HEK293 (cell line): ENCODE measurements around the gene ADAMTSL4.

ENCODE experiments used
- CTCF ChIA-PET: fragments of 350-600 bp; formaldehyde crosslinking; extraction: SDS; loops from one replicate; lab custom pipeline; 2021; ENCODE audit warnings: antibody characterized with exemption; lab: Yijun Ruan, JAX
- POLR2A ChIA-PET: fragments of 300-600 bp; formaldehyde crosslinking; extraction: SDS; loops from one replicate; lab custom pipeline; 2020; ENCODE audit warnings: antibody characterized with exemption, inconsistent platforms; lab: Yijun Ruan, JAX
- H3K27ac ChIP-seq: fragments of 200-500 bp; sonication (Bioruptor generic); 2 replicates; pipeline ENCODE4 v1.5.1; 2014; ENCODE audit warnings: low read depth, low read length, control low read depth, inconsistent platforms; ENCODE audit errors: extremely low read depth
- H3K36me3 ChIP-seq, 2 experiments: fragments of 200-500 bp in 1 of 2; sonication (Bioruptor generic) in 1 of 2; 1 replicate in 1 of 2; 2 replicates in 1 of 2; pipeline ENCODE4 v1.5.1; 2014 to 2017; ENCODE audit warnings: inconsistent platforms in 2 of 2, low read length in 2 of 2; ENCODE audit not compliant: control insufficient read depth in 2 of 2, insufficient read depth in 1 of 2
- H3K4me1 ChIP-seq: fragments of 200-500 bp; sonication (Bioruptor generic); 2 replicates; pipeline ENCODE4 v1.5.1; 2014; ENCODE audit warnings: mild to moderate bottlenecking, low read length, inconsistent platforms; ENCODE audit not compliant: control insufficient read depth, insufficient read depth
- H3K4me3 ChIP-seq: 2 replicates; pipeline ENCODE4 v1.5.1; 2011; ENCODE audit warnings: low read depth, mild to moderate bottlenecking, control low read depth, low read length, moderate library complexity
- H3K9me3 ChIP-seq: fragments of 200-500 bp; sonication (Bioruptor generic); 2 replicates; pipeline ENCODE4 v1.5.1; 2014; ENCODE audit warnings: low read depth, low read length, inconsistent platforms; ENCODE audit not compliant: control insufficient read depth, insufficient read depth
- GLIS2 ChIP-seq: fragments of 450-650 bp; formaldehyde crosslinking; IDR thresholded peaks from 2 replicates; pipeline ENCODE4 v1.5.1; 2016; ENCODE audit warnings: missing biosample characterization, missing genetic modification characterization
- KLF1 ChIP-seq: fragments of 450-650 bp; formaldehyde crosslinking; IDR thresholded peaks from 2 replicates; pipeline ENCODE4 v1.5.1; 2016; ENCODE audit warnings: missing biosample characterization, missing genetic modification characterization
- KLF17 ChIP-seq: fragments of 450-650 bp; formaldehyde crosslinking; IDR thresholded peaks from 2 replicates; pipeline ENCODE4 v1.5.1; 2016; ENCODE audit warnings: missing biosample characterization, missing genetic modification characterization
- KLF7 ChIP-seq: fragments of 450-650 bp; formaldehyde crosslinking; IDR thresholded peaks from 2 replicates; pipeline ENCODE4 v1.5.1; 2016; ENCODE audit warnings: missing biosample characterization, missing genetic modification characterization, borderline replicate concordance
- ZNF10 ChIP-seq: fragments of 450-650 bp; formaldehyde crosslinking; IDR thresholded peaks from 2 replicates; pipeline ENCODE4 v1.5.1; 2017; ENCODE audit warnings: missing biosample characterization, missing genetic modification characterization
- ZNF146 ChIP-seq: fragments of 450-650 bp; formaldehyde crosslinking; IDR thresholded peaks from 2 replicates; pipeline ENCODE4 v1.5.1; 2016; ENCODE audit warnings: missing biosample characterization, missing genetic modification characterization
- ZNF24 ChIP-seq: fragments of 450-650 bp; formaldehyde crosslinking; IDR thresholded peaks from 2 replicates; pipeline ENCODE4 v1.5.1; 2016; ENCODE audit warnings: missing biosample characterization, missing genetic modification characterization
- ZNF449 ChIP-seq: fragments of 450-650 bp; formaldehyde crosslinking; IDR thresholded peaks from 2 replicates; pipeline ENCODE4 v1.5.1; 2017; ENCODE audit warnings: missing biosample characterization, mild to moderate bottlenecking, missing genetic modification characterization, moderate library complexity
- ZNF529 ChIP-seq: fragments of 450-650 bp; formaldehyde crosslinking; IDR thresholded peaks from 2 replicates; pipeline ENCODE4 v1.5.1; 2017; ENCODE audit warnings: missing genetic modification characterization, missing biosample characterization; ENCODE audit not compliant: insufficient replicate concordance
- ZNF624 ChIP-seq: fragments of 450-650 bp; formaldehyde crosslinking; IDR thresholded peaks from 2 replicates; pipeline ENCODE4 v1.5.1; 2017; ENCODE audit warnings: missing biosample characterization, missing genetic modification characterization
- ZNF837 ChIP-seq: fragments of 450-650 bp; formaldehyde crosslinking; IDR thresholded peaks from 2 replicates; pipeline ENCODE4 v1.5.1; 2016; ENCODE audit warnings: missing biosample characterization, missing genetic modification characterization
- TF ChIP-seq, protein P1 (sequence below): fragments of 450-650 bp; formaldehyde crosslinking; conservative IDR thresholded peaks from 2 replicates; pipeline ENCODE4 v1.5.1; 2016; ENCODE audit warnings: low read depth, missing biosample characterization, missing genetic modification characterization
- TF ChIP-seq, protein P2 (sequence below): fragments of 450-650 bp; formaldehyde crosslinking; IDR thresholded peaks from 2 replicates; pipeline ENCODE4 v1.5.1; 2016; ENCODE audit warnings: missing biosample characterization, missing genetic modification characterization

Gene ADAMTSL4

DNA sequence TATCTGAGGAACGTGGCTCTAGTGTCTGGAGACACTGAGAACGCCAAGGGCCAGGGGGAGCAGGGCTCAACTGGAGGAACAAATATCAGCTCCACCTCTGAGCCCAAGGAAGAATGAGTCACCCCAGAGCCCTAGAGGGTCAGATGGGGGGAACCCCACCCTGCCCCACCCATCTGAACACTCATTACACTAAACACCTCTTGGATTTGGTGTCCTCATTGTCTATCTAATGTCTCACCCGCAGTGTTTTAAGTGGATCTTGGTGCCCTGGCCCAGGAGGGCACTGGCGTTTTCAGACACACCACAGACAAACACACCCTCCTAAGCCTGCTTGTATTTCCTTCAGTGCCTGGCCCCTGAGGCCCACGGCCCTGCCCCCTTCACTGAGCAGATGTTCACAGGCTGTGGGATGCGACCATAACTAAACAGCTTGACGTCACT lies 35.8 kb upstream of the ADAMTSL4 start:
- H3K9me3 ChIP-seq = no peaks in the 10 kb centered on the region
- no peak for TF ChIP-seq ZNF449 (tag by site-specific recombination)
- peak; percentile 76 for TF ChIP-seq KLF1
- 0 out of 2 replicates have a peak, but pooled peaks have one; percentile 27 for TF ChIP-seq KLF17 (tag by site-specific recombination)
- H3K4me3 ChIP-seq = no peak overlapping the region
- H3K27ac ChIP-seq = no peak overlapping the region
- H3K36me3 ChIP-seq = peaks cover 0 to 20% of the 10 kb centered on the region in 2 experiments; a peak in 2 of 3 replicates
- ChIA-PET POLR2A (no interaction called here), CTCF (no interaction called here)
- H3K4me1 ChIP-seq = no peaks in the 10 kb centered on the region

DNA sequence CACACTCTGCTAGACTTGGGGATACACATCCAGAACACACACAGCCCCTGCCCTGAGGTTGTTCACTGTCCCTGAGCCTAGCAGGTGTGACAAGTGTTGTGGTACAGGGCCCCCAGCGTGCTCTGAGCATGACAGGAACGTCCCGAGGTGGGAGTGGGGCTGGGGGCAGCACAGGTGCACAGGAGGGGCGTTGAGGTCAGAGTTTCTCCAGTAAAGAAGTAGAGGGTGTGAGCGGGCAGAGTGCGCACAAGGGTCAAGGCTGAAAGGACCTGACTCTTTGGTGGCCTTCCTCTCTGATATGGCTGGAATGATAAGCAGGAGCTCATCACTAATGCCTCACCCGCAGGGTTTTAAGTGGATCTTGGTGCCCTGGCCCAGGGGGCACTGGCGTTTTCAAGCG lies 34.9 kb upstream of the ADAMTSL4 start:
- H3K4me3 ChIP-seq = no peak overlapping the region
- ChIA-PET POLR2A (interaction anchor here (0.9 kb wide), 1 partner anchor 115 kb away, joined by 4 read pairs; the partner anchor contains the start of gene ENSA), CTCF (interaction anchor here (0.6 to 0.7 kb wide), 4 partner anchors 16 to 1198 kb away, joined by 3 to 4 read pairs (median 3); no protein-coding TSS in a partner anchor)
- H3K36me3 ChIP-seq = peaks cover 0 to 17% of the 10 kb centered on the region in 2 experiments; a peak in 2 of 3 replicates
- no peaks in the 10 kb centered on the region for H3K4me1 ChIP-seq
- no peaks in the 10 kb centered on the region for H3K9me3 ChIP-seq
- no peak overlapping the region for H3K27ac ChIP-seq
- TF ChIP-seq, protein P1, sequence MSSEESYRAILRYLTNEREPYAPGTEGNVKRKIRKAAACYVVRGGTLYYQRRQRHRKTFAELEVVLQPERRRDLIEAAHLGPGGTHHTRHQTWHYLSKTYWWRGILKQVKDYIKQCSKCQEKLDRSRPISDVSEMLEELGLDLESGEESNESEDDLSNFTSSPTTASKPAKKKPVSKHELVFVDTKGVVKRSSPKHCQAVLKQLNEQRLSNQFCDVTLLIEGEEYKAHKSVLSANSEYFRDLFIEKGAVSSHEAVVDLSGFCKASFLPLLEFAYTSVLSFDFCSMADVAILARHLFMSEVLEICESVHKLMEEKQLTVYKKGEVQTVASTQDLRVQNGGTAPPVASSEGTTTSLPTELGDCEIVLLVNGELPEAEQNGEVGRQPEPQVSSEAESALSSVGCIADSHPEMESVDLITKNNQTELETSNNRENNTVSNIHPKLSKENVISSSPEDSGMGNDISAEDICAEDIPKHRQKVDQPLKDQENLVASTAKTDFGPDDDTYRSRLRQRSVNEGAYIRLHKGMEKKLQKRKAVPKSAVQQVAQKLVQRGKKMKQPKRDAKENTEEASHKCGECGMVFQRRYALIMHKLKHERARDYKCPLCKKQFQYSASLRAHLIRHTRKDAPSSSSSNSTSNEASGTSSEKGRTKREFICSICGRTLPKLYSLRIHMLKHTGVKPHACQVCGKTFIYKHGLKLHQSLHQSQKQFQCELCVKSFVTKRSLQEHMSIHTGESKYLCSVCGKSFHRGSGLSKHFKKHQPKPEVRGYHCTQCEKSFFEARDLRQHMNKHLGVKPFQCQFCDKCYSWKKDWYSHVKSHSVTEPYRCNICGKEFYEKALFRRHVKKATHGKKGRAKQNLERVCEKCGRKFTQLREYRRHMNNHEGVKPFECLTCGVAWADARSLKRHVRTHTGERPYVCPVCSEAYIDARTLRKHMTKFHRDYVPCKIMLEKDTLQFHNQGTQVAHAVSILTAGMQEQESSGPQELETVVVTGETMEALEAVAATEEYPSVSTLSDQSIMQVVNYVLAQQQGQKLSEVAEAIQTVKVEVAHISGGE (tag by site-specific recombination) = no peak
- TF ChIP-seq, protein P2, sequence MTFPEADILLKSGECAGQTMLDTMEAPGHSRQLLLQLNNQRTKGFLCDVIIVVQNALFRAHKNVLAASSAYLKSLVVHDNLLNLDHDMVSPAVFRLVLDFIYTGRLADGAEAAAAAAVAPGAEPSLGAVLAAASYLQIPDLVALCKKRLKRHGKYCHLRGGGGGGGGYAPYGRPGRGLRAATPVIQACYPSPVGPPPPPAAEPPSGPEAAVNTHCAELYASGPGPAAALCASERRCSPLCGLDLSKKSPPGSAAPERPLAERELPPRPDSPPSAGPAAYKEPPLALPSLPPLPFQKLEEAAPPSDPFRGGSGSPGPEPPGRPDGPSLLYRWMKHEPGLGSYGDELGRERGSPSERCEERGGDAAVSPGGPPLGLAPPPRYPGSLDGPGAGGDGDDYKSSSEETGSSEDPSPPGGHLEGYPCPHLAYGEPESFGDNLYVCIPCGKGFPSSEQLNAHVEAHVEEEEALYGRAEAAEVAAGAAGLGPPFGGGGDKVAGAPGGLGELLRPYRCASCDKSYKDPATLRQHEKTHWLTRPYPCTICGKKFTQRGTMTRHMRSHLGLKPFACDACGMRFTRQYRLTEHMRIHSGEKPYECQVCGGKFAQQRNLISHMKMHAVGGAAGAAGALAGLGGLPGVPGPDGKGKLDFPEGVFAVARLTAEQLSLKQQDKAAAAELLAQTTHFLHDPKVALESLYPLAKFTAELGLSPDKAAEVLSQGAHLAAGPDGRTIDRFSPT = no peak
- TF ChIP-seq KLF7 (tag by site-specific recombination) (no peak), ZNF529 (tag by site-specific recombination) (no peak), GLIS2 (tag by site-specific recombination) (no peak), ZNF624 (tag by site-specific recombination) (no peak), ZNF10 (tag by site-specific recombination) (no peak), KLF1 (no peak)

DNA sequence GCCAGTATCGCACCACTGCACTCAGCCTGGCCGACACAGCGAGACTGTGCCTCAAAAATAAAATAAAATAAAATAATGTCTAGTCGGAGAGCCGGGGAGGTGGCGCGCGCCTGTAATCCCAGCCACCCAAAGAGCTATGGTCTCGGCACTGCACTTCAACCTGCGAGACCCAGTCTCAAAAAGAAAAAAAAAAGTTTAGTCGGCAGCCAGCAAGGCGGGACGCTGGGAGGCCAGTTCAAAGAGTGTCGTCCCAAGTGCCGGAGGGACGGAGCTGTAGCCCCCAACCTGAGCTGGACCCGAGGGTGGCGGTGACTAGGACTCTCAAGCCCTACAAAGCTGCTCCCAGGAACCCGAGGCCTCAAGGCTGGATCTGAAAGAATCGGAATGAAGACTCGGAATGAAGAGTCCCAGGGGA lies 34.3 kb upstream of the ADAMTSL4 start:
- H3K9me3 ChIP-seq = no peaks in the 10 kb centered on the region
- peak overlapping the region; percentile 44; the same call in 1 of the 2 replicates for H3K27ac ChIP-seq
- TF ChIP-seq, protein P1 (tag by site-specific recombination) = peak; percentile 59
- TF ChIP-seq ZNF24 (tag by site-specific recombination) = 0 out of 2 replicates have a peak, but pooled peaks have one; percentile 24
- TF ChIP-seq ZNF837 (tag by site-specific recombination) = no peak
- no peak for TF ChIP-seq ZNF146 (tag by site-specific recombination)
- TF ChIP-seq KLF17 (tag by site-specific recombination) = peak; percentile 39; the same call in 1 of the 2 replicates
- H3K36me3 ChIP-seq = peaks cover 0 to 17% of the 10 kb centered on the region in 2 experiments; a peak in 2 of 3 replicates
- no peaks in the 10 kb centered on the region for H3K4me1 ChIP-seq
- CTCF ChIA-PET = interaction anchor here (0.5 to 6.6 kb wide), 10 partner anchors 9 to 298 kb away, joined by 3 to 50 read pairs (median 4); partner anchors contain the start of gene MCL1
- POLR2A ChIA-PET = interaction anchor here (0.6 to 2.0 kb wide), 15 partner anchors 13 to 362 kb away, joined by 3 to 9 read pairs (median 4); partner anchors contain the start of genes ADAMTSL4, ARNT, ENSA and MCL1
- peak overlapping the region; percentile 56 for H3K4me3 ChIP-seq
